ENCODE data around the gene PUS7. TPM values are rescaled to one million over a fixed set of nuclear protein-coding genes. Genes with fewer than 3 reads are reported as not detected.

Gene PUS7
- total RNA-seq, result 12.0 TPM

DNA sequence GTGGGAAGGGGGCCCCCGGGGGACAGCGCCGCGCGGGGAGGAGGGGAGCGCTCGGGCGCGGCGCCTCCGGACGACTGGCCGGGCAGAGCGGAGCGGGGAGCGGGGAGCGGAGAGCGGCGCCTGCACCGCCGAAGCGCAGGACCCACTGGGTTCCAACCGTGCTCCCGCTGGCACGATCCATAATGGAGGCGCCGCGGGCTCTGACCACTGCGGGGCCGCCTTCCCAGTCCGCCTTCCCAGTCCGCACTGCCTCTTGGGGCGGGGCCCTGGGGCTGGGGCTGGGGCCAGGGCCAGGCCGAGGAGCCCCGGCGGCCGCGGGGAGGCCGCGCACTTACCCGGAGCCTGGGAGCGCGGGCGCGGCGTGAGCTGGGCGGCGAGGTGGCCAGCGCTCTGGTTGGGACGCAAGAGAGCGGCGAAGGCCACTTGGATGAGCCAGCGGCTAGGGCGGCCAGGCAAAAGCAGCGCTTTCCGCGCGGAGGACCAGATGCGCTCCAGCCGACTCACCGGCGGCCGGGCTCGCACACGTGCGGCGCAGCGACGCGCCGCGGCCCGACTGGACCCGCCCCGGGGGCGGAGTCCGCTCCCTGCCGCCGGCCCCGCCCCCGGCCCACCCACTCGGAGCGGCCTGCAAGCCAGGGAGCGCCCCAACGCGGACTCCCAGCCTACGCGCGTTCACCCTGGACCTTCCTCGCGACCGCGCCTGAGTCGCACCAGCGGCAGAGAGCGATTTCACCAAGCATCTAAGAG, at the start of gene PUS7:
Gene PUS7 (minus strand): TSS at position 555 of the 747 bp plus-strand sequence. CDS start 13,759 bp downstream, outside the sequence.

GRCh38 chr7:105531792-105532671, 10.0 kb upstream of the PUS7 start, which contains the start of gene RINT1:
RINT1 (plus strand) TSS chr7:105532201; CDS start chr7:105532316, 115 bp downstream.

Other genes with a start within 250 kb of the PUS7 start
- 307 TPM for gene SRPK2, start 133.3 kb downstream of the PUS7 start, total RNA-seq
- 20.5 TPM for gene RINT1, start 9.9 kb upstream of the PUS7 start, total RNA-seq
- gene EFCAB10, start 59.2 kb upstream of the PUS7 start, total RNA-seq, result 11.8 TPM

Data from diencephalon (tissue), 1 donor.